Right lobe of liver (tissue), 4 donors: ENCODE data around the gene COPG2.
"Not testable (repeated sequence)": the region's sequence is repeated elsewhere in the genome, so short reads cannot be mapped to it uniquely, and the experiment has no call there.

ENCODE experiments used
- POLR2A ChIP-seq: fragments of 450-650 bp; IDR thresholded peaks from one replicate; pipeline ENCODE4 v1.6.1; 2017; ENCODE audit warnings: antibody characterized with exemption, mild to moderate bottlenecking
- TF ChIP-seq, protein P1 (sequence below), 4 donors: fragments of 200-600 bp in 3 of 4; fragments of 450-650 bp in 1 of 4; IDR thresholded peaks; one replicate each; pipeline versions ENCODE4 v1.5.1 to v1.8.0; 2016 to 2022; ENCODE audit warnings: antibody characterized with exemption in 4 of 4, mild to moderate bottlenecking in 2 of 4
- donor health status: DM: no; HTN: no; CAD: no.
- donor health status: DM: no; HTN: no; CAD: no.
- donor health status: DM: no; HTN: yes; CAD: no.

DNA sequence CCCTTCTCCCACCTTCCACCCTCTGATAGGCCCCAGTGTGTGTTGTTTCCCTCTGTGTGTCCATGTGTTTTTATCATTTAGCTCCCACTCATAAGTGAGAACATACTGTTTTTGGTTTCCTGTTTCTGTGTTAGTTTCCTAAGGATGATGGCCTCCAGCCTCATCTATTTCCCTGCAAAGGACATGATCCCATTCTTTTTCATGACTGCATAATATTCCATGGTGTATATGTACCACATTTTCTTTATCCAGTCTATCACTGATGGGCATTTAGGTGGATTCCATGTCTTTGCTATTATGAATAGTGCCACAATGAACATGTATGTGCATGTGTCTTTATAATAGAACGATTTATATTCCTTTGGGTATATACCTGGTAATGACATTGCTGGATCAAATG is 23.8 kb upstream of the COPG2 start:
- TF ChIP-seq, protein P1, sequence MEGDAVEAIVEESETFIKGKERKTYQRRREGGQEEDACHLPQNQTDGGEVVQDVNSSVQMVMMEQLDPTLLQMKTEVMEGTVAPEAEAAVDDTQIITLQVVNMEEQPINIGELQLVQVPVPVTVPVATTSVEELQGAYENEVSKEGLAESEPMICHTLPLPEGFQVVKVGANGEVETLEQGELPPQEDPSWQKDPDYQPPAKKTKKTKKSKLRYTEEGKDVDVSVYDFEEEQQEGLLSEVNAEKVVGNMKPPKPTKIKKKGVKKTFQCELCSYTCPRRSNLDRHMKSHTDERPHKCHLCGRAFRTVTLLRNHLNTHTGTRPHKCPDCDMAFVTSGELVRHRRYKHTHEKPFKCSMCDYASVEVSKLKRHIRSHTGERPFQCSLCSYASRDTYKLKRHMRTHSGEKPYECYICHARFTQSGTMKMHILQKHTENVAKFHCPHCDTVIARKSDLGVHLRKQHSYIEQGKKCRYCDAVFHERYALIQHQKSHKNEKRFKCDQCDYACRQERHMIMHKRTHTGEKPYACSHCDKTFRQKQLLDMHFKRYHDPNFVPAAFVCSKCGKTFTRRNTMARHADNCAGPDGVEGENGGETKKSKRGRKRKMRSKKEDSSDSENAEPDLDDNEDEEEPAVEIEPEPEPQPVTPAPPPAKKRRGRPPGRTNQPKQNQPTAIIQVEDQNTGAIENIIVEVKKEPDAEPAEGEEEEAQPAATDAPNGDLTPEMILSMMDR (IDR thresholded peaks at IDR 0.05): not testable (repeated sequence)
- not testable (repeated sequence) for TF ChIP-seq POLR2A
